HG03196 (cell line): ENCODE results near the gene MCM5.
"Not testable (repeated sequence)": the region's sequence is repeated elsewhere in the genome, so short reads cannot be mapped to it uniquely, and the experiment has no call there.

Experiments
- ATAC-seq: cut with Tn5 transposase; IDR thresholded peaks from one replicate; pipeline ENCODE4 v1.9.1; 2021; ENCODE audit not compliant: unreplicated experiment

MCM5 gene

GRCh38 chr22:35470903-35471321 lies 71.0 kb downstream of the MCM5 start:
- ATAC-seq: no peak

- ATAC-seq: not testable (repeated sequence)
Observed at GRCh38 chr22:35471566-35471965, 71.6 kb downstream of the MCM5 start.

- ATAC-seq: no peak
Observed at GRCh38 chr22:35472488-35472887, 72.5 kb downstream of the MCM5 start.

GRCh38 chr22:35473971-35474370 lies 74.0 kb downstream of the MCM5 start:
- no peak for ATAC-seq
